Kidney (tissue), 14 donors: ENCODE results near the gene RGS9. TPM values are rescaled to one million over a fixed set of nuclear protein-coding genes. Genes with fewer than 3 reads are reported as not detected.

Source experiments
- DNase-seq, 5 donors: peaks; one replicate each; pipeline ENCODE4 v3.0.0-alpha.2; 2013 to 2020
- FAIRE-seq: peaks from 2 replicates; lab custom pipeline; 2012; peaks lifted over from hg19 to GRCh38; lab: Jason Lieb, UNC
- H3K27ac ChIP-seq, 2 donors: one replicate each; pipeline ENCODE4 v1.7.0; 2013; ENCODE audit warnings: low read depth in 2 of 2, low read length in 2 of 2, inconsistent platforms in 1 of 2
- H3K27me3 ChIP-seq: one replicate; pipeline ENCODE4 v1.7.1; 2013; ENCODE audit warnings: low read length, inconsistent platforms; ENCODE audit not compliant: control insufficient read depth, insufficient read depth
- H3K36me3 ChIP-seq, 3 donors: one replicate each; pipeline versions ENCODE4 v1.7.0 to v1.7.1; 2013; ENCODE audit warnings: low read length in 3 of 3, control low read depth in 1 of 3, inconsistent platforms in 1 of 3; ENCODE audit not compliant: insufficient read depth in 3 of 3, control insufficient read depth in 2 of 3
- H3K4me1 ChIP-seq, 3 donors: one replicate each; pipeline versions ENCODE4 v1.7.0 to v1.7.1; 2013; ENCODE audit warnings: low read length in 3 of 3, inconsistent platforms in 1 of 3, low read depth in 1 of 3; ENCODE audit not compliant: control insufficient read depth in 2 of 3, insufficient read depth in 2 of 3
- H3K4me3 ChIP-seq, 3 donors: one replicate each; pipeline versions ENCODE4 v1.7.0 to v1.8.1; 2013; ENCODE audit warnings: low read length in 3 of 3, control low read depth in 1 of 3, inconsistent platforms in 1 of 3
- H3K9ac ChIP-seq, 3 donors: one replicate each; pipeline versions ENCODE4 v1.7.0 to v1.7.1; 2013; ENCODE audit warnings: low read length in 3 of 3, control low read depth in 1 of 3, inconsistent platforms in 1 of 3
- H3K9me3 ChIP-seq, 3 donors: one replicate each; pipeline versions ENCODE4 v1.7.0 to v1.7.1; 2013; ENCODE audit warnings: low read length in 3 of 3, control low read depth in 1 of 3, inconsistent platforms in 1 of 3; ENCODE audit not compliant: control insufficient read depth in 2 of 3, insufficient read depth in 1 of 3
- CTCF ChIP-seq: IDR thresholded peaks from 3 replicates; pipeline ENCODE4 v1.5.1; 2012; ENCODE audit warnings: mild to moderate bottlenecking, moderate library complexity, borderline replicate concordance; ENCODE audit not compliant: insufficient read depth; ENCODE audit errors: extremely low read depth
- intact Hi-C: fragments of 100-400 bp; cut with DNase I; formaldehyde crosslinking; loops from one replicate; pipeline ENCODE4 v1.11.1; 2022
- polyA plus RNA-seq: library from polyadenylated mRNA; stranded (reverse); fragments of 350-450 nt; fragmentation: Illumina TruSeq; extraction: RNeasy Lipid Tissue Mini Kit (QIAGEN cat#74804); gene quantifications from one replicate; pipeline ENCODE4 v1.2.3, GENCODE V29; 2014; ENCODE audit warnings: low read depth, low replicate concordance; ENCODE audit not compliant: insufficient read depth
- total RNA-seq: library from RNA; stranded (reverse); fragmentation: NEBNext Ultra II Directional; extraction: Animal tissue kit (Norgen Biotek cat#: 25700); gene quantifications from one replicate; pipeline ENCODE4 v1.2.1, GENCODE V29; 2021
- donor health status: control.
- donor health status: control.
- donor health status: control.
- donor health status: control.
- donor health status: control.
- donor health status: DM: yes; HTN: yes; CAD: no.
- donor health status: Normal renal cell carcinoma (clear cell type).

RGS9 gene
- total and polyA plus RNA-seq, 2 donors from 2014 or later, result 4.2 to 7.2 TPM

GRCh38 chr17:65229621-65229995 is 92.4 kb downstream of the RGS9 start:
- Histone ChIP-seq H3K9ac (no peak overlapping the region), H3K4me1 (peaks cover 0 to 3% (median 0%) of the 10 kb centered on the region in 3 donors), H3K36me3 (no peaks in the 10 kb centered on the region), H3K27ac (no peak overlapping the region), H3K4me3 (no peak overlapping the region), H3K9me3 (no peaks in the 10 kb centered on the region), H3K27me3 (no peaks in the 10 kb centered on the region)
- DNase-seq, result no peak
- intact Hi-C loops, result no loop called here
- no peak for FAIRE-seq
- no peak for TF ChIP-seq CTCF

GRCh38 chr17:65230040-65230439 is 92.9 kb downstream of the RGS9 start:
- H3K4me3 ChIP-seq, result no peak overlapping the region
- intact Hi-C loops, result no loop called here
- no peak for TF ChIP-seq CTCF
- no peak overlapping the region for H3K27ac ChIP-seq
- peaks cover 0 to 3% (median 0%) of the 10 kb centered on the region in 3 donors for H3K4me1 ChIP-seq
- DNase-seq (no peak), FAIRE-seq (no peak)
- H3K27me3 ChIP-seq, result no peaks in the 10 kb centered on the region
- H3K36me3 ChIP-seq, result no peaks in the 10 kb centered on the region
- no peaks in the 10 kb centered on the region for H3K9me3 ChIP-seq
- no peak overlapping the region for H3K9ac ChIP-seq

- TF ChIP-seq CTCF, result no peak
- Histone ChIP-seq H3K9ac (no peak overlapping the region), H3K4me1 (peaks cover 0 to 3% (median 0%) of the 10 kb centered on the region in 3 donors), H3K27ac (no peak overlapping the region), H3K9me3 (no peaks in the 10 kb centered on the region), H3K36me3 (no peaks in the 10 kb centered on the region), H3K4me3 (no peak overlapping the region), H3K27me3 (no peaks in the 10 kb centered on the region)
- intact Hi-C loops, result no loop called here
- DNase-seq (no peak), FAIRE-seq (no peak)
Measured at GRCh38 chr17:65231086-65231485, 93.9 kb downstream of the RGS9 start.
